ENCODE data around the gene JAML.
"Not testable (repeated sequence)": the region's sequence is repeated elsewhere in the genome, so short reads cannot be mapped to it uniquely, and the experiment has no call there.

DNA sequence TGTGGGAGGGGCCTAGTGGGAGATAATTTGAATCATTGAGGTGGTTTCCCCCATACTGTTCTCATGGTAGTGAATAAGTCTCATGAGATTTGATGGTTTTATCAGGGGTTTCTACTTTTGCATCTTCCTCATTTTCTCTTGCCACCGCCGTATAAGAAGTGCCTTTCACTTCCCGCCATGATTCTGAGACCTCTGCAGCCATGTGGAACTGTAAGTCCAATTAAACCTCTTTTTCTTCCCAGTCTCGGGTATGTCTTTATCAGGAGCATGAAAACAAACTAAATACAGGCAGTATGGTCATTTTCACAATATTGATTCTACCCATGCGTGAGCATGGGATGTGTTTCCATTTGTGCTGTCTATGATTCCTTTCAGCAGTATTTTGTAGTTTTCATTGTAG, 32.0 kb downstream of the JAML start:
- TF ChIP-seq BRCA1, HOXA5 (CRISPR knock-in tag; IDR thresholded peaks at IDR 0.05): not testable (repeated sequence)
